Measurements from ENCODE around the gene FAAP100.

DNA sequence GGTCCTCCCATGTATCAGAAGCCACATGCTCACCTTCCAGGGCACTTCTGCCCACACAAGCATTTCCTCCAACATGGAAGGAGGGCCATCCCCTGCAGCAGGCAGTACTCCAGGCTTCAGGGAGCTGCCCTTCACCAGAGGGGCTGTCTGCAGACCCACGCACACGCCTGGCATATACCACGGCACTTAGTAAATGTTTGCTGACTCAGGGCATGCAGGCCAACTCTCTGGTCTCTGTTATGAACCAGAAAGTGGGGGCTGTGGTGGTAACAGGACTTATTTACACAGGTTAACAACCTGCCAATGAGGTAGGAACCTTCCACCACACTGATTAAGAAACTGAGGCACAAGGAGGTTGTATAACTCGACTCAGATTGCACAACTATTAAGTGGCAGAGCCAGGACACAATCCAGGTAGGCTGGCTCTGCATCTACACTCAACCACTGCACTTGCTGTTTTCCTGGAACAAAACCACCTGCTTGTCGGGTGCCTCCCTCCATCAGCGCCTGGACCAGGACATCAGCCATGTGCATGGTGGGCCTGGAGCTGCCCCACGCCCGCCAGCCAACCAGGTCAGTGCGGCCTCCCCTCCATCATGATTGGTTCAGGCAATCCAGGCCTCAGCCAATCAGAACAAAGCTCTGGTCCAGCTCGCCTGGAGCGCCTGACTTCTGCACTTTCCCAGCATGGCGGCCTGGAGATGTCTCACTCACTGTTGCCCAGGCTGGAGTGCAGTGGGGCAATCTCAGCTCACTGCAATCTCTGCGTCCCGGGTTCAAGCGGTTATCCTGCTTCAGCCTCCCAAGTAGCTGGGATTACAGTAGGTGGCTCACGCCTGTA, 58.7 kb downstream of the FAAP100 start:
- no peak for TF ChIP-seq POLR2AphosphoS5 (IDR thresholded peaks at IDR 0.05; ENCODE audit: low read depth, low read length)
- no peak for TF ChIP-seq TAF1 (IDR thresholded peaks at IDR 0.05; ENCODE audit: borderline replicate concordance, insufficient read depth, low read length)
- no peak for TF ChIP-seq REST (IDR thresholded peaks at IDR 0.05; ENCODE audit: insufficient read depth in 1 of 2, low read depth in 2 of 2, low read length in 2 of 2)
- TF ChIP-seq SIN3A (IDR thresholded peaks at IDR 0.05; ENCODE audit: borderline replicate concordance, insufficient read depth, low read length) = no peak
